Stomach (tissue), 4 donors: ENCODE data around the gene GPR37L1.

Experiments
- CTCF ChIP-seq, 7 experiments: fragments of 450-650 bp in 4 of 7; fragments of 200-600 bp in 3 of 7; sonication (generic) in 3 of 7; IDR thresholded peaks; one replicate each; pipeline ENCODE4 v1.5.1; 2016 to 2019; ENCODE audit warnings: antibody characterized with exemption in 7 of 7, control low read depth in 2 of 7, mild to moderate bottlenecking in 1 of 7
- EP300 ChIP-seq: sonication (generic); formaldehyde crosslinking; IDR thresholded peaks from one replicate; pipeline ENCODE4 v1.6.1; 2017; ENCODE audit warnings: antibody characterized with exemption
- POLR2A ChIP-seq, 4 donors: fragments of 450-650 bp; IDR thresholded peaks; one replicate each; pipeline ENCODE4 v1.6.1; 2016; ENCODE audit warnings: antibody characterized with exemption in 4 of 4, control low read depth in 2 of 4, mild to moderate bottlenecking in 1 of 4, moderate library complexity in 1 of 4
- POLR2AphosphoS5 ChIP-seq, 3 donors: sonication (generic); formaldehyde crosslinking; IDR thresholded peaks; one replicate each; pipeline ENCODE4 v1.6.1; 2016; ENCODE audit warnings: antibody characterized with exemption in 3 of 3

DNA sequence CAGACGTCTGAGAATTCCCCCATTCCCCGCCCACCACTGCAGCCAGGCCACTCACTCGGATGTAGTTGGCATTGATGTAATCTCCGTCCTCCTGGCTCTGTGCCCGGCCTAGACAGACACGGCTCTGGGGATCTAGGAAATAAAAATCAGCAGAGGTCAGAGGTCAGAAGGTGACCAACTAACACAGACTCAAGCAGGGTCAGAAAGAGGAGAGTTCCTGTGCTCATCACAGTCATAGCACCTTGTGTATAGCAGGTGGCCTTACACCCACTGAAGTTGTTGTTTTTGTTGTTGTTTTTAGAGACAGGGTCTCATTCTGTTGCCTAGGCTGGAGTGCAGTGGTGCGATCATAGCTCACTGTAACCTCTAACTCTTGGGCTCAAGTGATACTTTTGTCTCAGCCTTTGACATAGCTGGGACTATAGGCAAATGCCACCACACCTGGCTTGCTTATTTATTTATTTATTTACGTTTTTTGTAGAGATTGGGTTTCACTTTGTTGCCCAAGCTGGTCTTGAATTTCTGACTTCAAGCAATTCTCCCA, 32.8 kb downstream of the GPR37L1 start:
- TF ChIP-seq CTCF (IDR thresholded peaks at IDR 0.05) = no peak
- no peak for TF ChIP-seq POLR2AphosphoS5 (IDR thresholded peaks at IDR 0.05)
- TF ChIP-seq POLR2A (IDR thresholded peaks at IDR 0.05) = no peak
- TF ChIP-seq EP300 = no peak
